ENCODE measurements around the gene PPM1D. TPM values are rescaled to one million over a fixed set of nuclear protein-coding genes. Genes with fewer than 3 reads are reported as not detected.
"Not testable (repeated sequence)": the region's sequence is repeated elsewhere in the genome, so short reads cannot be mapped to it uniquely, and the experiment has no call there.

Gene PPM1D
- total RNA-seq, 1 donor from 2014 or later = 14.2 TPM

DNA sequence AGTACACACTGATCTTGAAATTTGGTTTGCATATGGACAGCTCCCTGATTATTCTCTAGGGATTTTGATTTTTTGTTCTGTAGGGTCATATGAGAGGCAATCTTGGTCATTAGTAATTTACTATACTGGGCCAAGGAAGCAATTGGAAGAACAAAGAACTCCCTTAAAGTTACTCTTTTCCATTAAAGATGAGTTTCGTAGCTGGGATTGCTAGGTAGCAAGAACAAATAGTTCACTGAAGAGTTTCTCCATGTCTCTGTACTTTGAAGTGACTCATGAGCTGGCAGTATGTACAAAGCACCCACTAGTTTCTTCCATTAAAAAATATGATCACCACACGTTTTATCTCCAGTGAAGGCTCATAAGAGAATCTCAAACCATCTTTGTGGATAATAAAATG is 71.5 kb downstream of the PPM1D start:
- H3K27me3 ChIP-seq (ENCODE audit: control insufficient read depth, insufficient read depth, low read length) = no peaks in the 10 kb centered on the region
- no peak for DNase-seq (ENCODE audit: low read depth)
- TF ChIP-seq, protein P1, sequence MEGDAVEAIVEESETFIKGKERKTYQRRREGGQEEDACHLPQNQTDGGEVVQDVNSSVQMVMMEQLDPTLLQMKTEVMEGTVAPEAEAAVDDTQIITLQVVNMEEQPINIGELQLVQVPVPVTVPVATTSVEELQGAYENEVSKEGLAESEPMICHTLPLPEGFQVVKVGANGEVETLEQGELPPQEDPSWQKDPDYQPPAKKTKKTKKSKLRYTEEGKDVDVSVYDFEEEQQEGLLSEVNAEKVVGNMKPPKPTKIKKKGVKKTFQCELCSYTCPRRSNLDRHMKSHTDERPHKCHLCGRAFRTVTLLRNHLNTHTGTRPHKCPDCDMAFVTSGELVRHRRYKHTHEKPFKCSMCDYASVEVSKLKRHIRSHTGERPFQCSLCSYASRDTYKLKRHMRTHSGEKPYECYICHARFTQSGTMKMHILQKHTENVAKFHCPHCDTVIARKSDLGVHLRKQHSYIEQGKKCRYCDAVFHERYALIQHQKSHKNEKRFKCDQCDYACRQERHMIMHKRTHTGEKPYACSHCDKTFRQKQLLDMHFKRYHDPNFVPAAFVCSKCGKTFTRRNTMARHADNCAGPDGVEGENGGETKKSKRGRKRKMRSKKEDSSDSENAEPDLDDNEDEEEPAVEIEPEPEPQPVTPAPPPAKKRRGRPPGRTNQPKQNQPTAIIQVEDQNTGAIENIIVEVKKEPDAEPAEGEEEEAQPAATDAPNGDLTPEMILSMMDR (IDR thresholded peaks at IDR 0.05; ENCODE audit: insufficient read depth, low read length, poor library complexity, severe bottlenecking) = no peak
- H3K36me3 ChIP-seq (ENCODE audit: control insufficient read depth, insufficient read depth, low read length) = no peaks in the 10 kb centered on the region
- no peak overlapping the region for H3K4me3 ChIP-seq (ENCODE audit: low read depth, low read length)

DNA sequence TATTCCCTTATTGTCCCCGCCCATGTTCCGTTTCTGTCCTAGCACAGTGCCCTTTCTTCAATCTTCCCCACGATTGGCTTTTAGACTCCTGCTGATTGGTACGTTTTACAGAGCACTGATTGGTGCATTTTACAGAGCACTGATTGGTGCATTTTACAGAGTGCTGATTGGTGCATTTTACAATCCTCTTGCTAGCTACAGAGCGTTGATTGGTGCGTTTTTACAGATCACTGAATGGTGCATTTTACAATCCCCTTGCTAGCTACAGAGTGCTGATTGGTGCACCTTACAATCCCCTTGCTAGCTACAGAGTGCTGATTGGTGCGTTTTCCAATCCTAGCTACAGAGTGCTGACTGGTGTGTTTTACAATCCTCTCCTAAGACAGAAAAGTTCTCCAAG is 74.6 kb downstream of the PPM1D start:
- not testable (repeated sequence) for H3K27me3 ChIP-seq (ENCODE audit: control insufficient read depth, insufficient read depth, low read length); DNase-seq (ENCODE audit: low read depth); H3K4me3 ChIP-seq (ENCODE audit: low read depth, low read length); H3K36me3 ChIP-seq (ENCODE audit: control insufficient read depth, insufficient read depth, low read length)

- TF ChIP-seq, protein P1 (IDR thresholded peaks at IDR 0.05; ENCODE audit: insufficient read depth, low read length, poor library complexity, severe bottlenecking) = no peak
- Histone ChIP-seq H3K4me3 (ENCODE audit: low read depth, low read length) (no peak overlapping the region), H3K36me3 (ENCODE audit: control insufficient read depth, insufficient read depth, low read length) (no peaks in the 10 kb centered on the region), H3K27me3 (ENCODE audit: control insufficient read depth, insufficient read depth, low read length) (no peaks in the 10 kb centered on the region)
- DNase-seq (ENCODE audit: low read depth) = no peak
Observed at GRCh38 chr17:60675997-60676396, 76.0 kb downstream of the PPM1D start.

GRCh38 chr17:60676758-60677307 is 76.8 kb downstream of the PPM1D start:
- no peaks in the 10 kb centered on the region for H3K27me3 ChIP-seq (ENCODE audit: control insufficient read depth, insufficient read depth, low read length)
- no peak for DNase-seq (ENCODE audit: low read depth)
- no peaks in the 10 kb centered on the region for H3K36me3 ChIP-seq (ENCODE audit: control insufficient read depth, insufficient read depth, low read length)
- TF ChIP-seq, protein P1 (IDR thresholded peaks at IDR 0.05; ENCODE audit: insufficient read depth, low read length, poor library complexity, severe bottlenecking) = no peak
- peak overlapping the region; percentile 72 for H3K4me3 ChIP-seq (ENCODE audit: low read depth, low read length)

GRCh38 chr17:60677308-60678117 is 77.5 kb downstream of the PPM1D start, which contains the start of gene BCAS3:
Gene BCAS3 (plus strand): TSS chr17:60677851.
- TF ChIP-seq, protein P1 (IDR thresholded peaks at IDR 0.05; ENCODE audit: insufficient read depth, low read length, poor library complexity, severe bottlenecking) = no peak
- no peaks in the 10 kb centered on the region for H3K27me3 ChIP-seq (ENCODE audit: control insufficient read depth, insufficient read depth, low read length)
- H3K36me3 ChIP-seq (ENCODE audit: control insufficient read depth, insufficient read depth, low read length) = no peaks in the 10 kb centered on the region
- peak within 1 kb of the TSS; percentile 72 for H3K4me3 ChIP-seq (ENCODE audit: low read depth, low read length)
- DNase-seq (ENCODE audit: low read depth) = peak; percentile 96

GRCh38 chr17:60678118-60678444 is 78.1 kb downstream of the PPM1D start:
- H3K36me3 ChIP-seq (ENCODE audit: control insufficient read depth, insufficient read depth, low read length) = no peaks in the 10 kb centered on the region
- peak overlapping the region; percentile 72 for H3K4me3 ChIP-seq (ENCODE audit: low read depth, low read length)
- no peak for DNase-seq (ENCODE audit: low read depth)
- TF ChIP-seq, protein P1 (IDR thresholded peaks at IDR 0.05; ENCODE audit: insufficient read depth, low read length, poor library complexity, severe bottlenecking) = no peak
- no peaks in the 10 kb centered on the region for H3K27me3 ChIP-seq (ENCODE audit: control insufficient read depth, insufficient read depth, low read length)
